AG04449 (cell line): ENCODE measurements around the gene MTUS2.

Experiments
- CTCF ChIA-PET: fragments of 350-600 bp; formaldehyde crosslinking; extraction: SDS; loops from one replicate; lab custom pipeline; 2021; ENCODE audit warnings: antibody characterized with exemption; lab: Yijun Ruan, JAX
- POLR2A ChIA-PET: fragments of 400-600, 350-600 bp; formaldehyde crosslinking; extraction: SDS; loops from one replicate; lab custom pipeline; 2020; ENCODE audit warnings: antibody characterized with exemption, inconsistent platforms; lab: Yijun Ruan, JAX
- DNase-seq: peaks from one replicate; pipeline ENCODE4 v3.0.0-alpha.2; 2010; ENCODE audit warnings: low read depth, low spot score
- H3K4me3 ChIP-seq: 2 replicates; pipeline ENCODE4 v1.5.1; 2011; ENCODE audit warnings: low read depth, mild to moderate bottlenecking, control low read depth, low read length
- TF ChIP-seq, protein P1 (sequence below): IDR thresholded peaks from one replicate; pipeline ENCODE4 v1.5.1; 2011; ENCODE audit warnings: mild to moderate bottlenecking, moderate library complexity, low read length, control low read depth, inconsistent platforms; ENCODE audit not compliant: insufficient read depth; ENCODE audit errors: missing control alignments

MTUS2 gene

DNA sequence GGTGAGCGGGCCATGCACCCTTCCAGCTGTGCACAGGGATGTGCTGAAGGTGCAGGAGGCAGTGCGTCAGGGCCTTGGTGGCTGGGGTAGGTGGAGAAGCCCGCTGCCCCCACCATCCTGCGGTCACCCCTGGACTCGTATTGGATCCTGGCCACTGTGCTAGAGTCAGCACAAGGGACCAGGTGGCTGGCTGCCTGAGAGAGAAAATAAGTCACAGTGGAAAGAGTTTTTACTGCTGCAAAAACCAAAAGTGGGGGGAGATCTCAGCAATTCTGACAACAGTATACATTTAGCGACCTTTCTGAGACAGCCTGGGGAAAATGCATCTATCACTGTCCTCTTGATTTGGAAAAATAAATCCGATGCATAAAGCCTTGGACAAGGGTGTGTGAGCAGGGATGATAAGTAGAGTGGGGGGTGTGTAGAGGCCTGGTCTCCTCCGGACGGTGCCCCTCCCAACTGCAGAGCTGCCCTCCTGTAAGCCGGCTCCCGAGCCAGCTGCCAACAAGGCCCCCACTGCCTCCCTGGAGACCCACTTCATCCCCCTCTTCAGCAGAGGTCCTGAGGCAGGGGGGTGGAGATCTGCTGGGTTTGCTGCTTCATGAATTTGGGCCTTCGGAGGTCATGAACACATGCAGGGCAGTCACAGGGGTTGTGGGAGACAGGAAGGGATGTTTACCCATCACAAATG, 691.1 kb downstream of the MTUS2 start:
- DNase-seq = no peak
- TF ChIP-seq, protein P1, sequence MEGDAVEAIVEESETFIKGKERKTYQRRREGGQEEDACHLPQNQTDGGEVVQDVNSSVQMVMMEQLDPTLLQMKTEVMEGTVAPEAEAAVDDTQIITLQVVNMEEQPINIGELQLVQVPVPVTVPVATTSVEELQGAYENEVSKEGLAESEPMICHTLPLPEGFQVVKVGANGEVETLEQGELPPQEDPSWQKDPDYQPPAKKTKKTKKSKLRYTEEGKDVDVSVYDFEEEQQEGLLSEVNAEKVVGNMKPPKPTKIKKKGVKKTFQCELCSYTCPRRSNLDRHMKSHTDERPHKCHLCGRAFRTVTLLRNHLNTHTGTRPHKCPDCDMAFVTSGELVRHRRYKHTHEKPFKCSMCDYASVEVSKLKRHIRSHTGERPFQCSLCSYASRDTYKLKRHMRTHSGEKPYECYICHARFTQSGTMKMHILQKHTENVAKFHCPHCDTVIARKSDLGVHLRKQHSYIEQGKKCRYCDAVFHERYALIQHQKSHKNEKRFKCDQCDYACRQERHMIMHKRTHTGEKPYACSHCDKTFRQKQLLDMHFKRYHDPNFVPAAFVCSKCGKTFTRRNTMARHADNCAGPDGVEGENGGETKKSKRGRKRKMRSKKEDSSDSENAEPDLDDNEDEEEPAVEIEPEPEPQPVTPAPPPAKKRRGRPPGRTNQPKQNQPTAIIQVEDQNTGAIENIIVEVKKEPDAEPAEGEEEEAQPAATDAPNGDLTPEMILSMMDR = no peak
- ChIA-PET POLR2A (no interaction called here), CTCF (interaction anchor here (5.7 to 14.7 kb wide), 2 partner anchors 8 to 196 kb away, joined by 95 to 278 read pairs; no protein-coding TSS in a partner anchor)
- no peak overlapping the region for H3K4me3 ChIP-seq

DNA sequence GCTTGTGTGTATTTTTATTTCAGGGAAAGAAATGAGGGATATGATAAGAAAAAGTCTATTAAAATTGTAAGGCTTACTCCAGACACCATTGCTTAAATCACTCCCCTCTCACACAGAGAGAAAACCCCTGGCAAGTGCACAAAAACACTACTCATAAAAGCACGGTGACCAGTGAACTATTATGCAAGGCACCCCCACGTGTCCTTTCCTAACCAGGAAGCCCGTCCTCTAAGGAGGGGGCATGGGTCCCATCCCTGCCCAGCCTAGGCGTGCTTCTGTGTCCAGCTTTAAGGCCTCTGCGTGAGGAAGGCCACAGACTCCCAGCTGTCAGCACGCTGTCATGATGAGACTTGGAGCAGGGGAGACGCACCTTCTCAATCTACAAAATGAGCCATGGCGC, 691.8 kb downstream of the MTUS2 start:
- no peak overlapping the region for H3K4me3 ChIP-seq
- CTCF ChIA-PET = interaction anchor here (0.9 to 14.7 kb wide), 2 partner anchors 8 to 195 kb away, joined by 3 to 278 read pairs; no protein-coding TSS in a partner anchor
- DNase-seq = no peak
- TF ChIP-seq, protein P1 = no peak
- POLR2A ChIA-PET = no interaction called here

GRCh38 chr13:29513002-29513980, 693.2 kb downstream of the MTUS2 start:
- CTCF ChIA-PET = interaction anchor here (0.9 to 14.7 kb wide), 3 partner anchors 9 to 194 kb away, joined by 3 to 278 read pairs (median 3); no protein-coding TSS in a partner anchor
- TF ChIP-seq, protein P1 = no peak
- POLR2A ChIA-PET = no interaction called here
- H3K4me3 ChIP-seq = no peak overlapping the region
- DNase-seq = no peak

DNA sequence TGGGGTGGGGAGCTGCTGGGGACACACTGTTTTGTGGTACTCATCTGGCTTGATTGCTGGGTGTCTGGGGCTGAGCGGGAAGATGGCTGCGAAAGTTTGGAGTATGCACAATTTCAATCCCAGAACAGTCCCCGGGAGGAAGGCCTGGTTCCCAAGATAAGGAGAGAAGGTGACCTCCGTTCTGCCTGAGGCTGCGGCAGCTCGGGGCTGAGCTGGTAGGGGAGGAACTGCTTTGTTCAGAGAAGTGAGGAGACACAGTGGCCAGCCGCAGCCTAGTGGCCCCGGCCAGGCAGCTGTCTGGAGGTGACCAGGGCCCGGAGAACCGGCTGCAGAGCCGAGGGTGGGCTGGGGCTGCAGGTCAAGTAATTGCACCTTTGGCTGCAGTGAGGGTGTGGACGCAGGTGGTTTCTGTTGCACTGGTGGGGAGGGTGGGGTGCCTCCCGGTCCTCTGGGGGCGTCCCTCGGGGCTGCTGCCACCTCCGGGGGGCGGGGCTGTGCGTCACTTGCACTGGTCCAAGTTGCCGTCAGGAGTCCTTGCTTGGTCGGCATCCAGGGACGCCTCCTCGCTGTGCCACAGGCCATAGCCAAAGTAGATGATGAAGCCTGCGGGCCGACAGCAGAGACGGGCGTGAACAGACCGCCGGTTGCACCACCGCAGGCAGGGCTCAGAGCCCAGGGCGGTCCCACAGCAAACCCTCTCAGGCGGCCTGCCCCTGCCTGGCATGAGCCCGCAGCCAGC, 694.0 kb downstream of the MTUS2 start:
- ChIA-PET POLR2A (no interaction called here), CTCF (interaction anchor here (14.7 kb wide), 1 partner anchor 193 kb away, joined by 278 read pairs; no protein-coding TSS in a partner anchor)
- TF ChIP-seq, protein P1 = no peak
- DNase-seq = no peak
- H3K4me3 ChIP-seq = no peak overlapping the region

DNA sequence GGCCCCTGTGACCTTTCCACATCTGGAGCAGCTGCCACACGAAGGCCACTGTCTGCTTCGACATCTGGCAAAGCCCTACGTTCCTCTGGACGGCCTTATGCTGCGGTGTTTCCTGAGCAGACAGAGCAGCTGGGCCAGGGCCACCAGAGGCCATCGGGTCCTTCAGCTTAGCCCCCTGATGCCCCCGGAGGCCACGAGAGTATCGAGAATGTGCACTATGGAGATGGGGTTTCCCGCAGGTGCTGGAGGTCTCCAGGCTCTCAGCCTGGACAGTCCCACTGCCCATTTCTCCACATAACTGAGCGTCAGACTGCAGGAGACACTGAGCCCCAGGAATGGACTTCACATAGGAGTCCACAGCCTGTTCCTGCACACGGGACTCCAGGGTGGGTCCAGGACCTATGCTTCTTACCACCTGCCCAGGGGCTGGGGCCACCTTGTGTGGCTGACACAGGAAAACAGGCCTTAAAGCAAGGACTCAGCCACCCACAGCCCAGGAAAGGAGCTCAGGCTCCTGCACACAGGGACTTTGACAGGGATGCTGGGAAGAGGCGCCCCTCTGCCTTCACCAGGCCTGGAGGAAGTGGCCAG, 694.7 kb downstream of the MTUS2 start:
- ChIA-PET CTCF (interaction anchor here (14.7 kb wide), 1 partner anchor 192 kb away, joined by 278 read pairs; no protein-coding TSS in a partner anchor), POLR2A (no interaction called here)
- TF ChIP-seq, protein P1 = no peak
- no peak overlapping the region for H3K4me3 ChIP-seq
- no peak for DNase-seq
